HG02970 (cell line): ENCODE measurements around the gene FNIP1.
A peak's percentile ranks its signal among the peaks of the same experiment; 100 is the strongest.
"Not testable (repeated sequence)": the region's sequence is repeated elsewhere in the genome, so short reads cannot be mapped to it uniquely, and the experiment has no call there.

Experiments used
- ATAC-seq: cut with Tn5 transposase; IDR thresholded peaks from one replicate; pipeline ENCODE4 v1.9.1; 2021; ENCODE audit warnings: mild to moderate bottlenecking, moderate library complexity, moderate number of reproducible peaks; ENCODE audit not compliant: unreplicated experiment, low FRiP score

Gene FNIP1

DNA sequence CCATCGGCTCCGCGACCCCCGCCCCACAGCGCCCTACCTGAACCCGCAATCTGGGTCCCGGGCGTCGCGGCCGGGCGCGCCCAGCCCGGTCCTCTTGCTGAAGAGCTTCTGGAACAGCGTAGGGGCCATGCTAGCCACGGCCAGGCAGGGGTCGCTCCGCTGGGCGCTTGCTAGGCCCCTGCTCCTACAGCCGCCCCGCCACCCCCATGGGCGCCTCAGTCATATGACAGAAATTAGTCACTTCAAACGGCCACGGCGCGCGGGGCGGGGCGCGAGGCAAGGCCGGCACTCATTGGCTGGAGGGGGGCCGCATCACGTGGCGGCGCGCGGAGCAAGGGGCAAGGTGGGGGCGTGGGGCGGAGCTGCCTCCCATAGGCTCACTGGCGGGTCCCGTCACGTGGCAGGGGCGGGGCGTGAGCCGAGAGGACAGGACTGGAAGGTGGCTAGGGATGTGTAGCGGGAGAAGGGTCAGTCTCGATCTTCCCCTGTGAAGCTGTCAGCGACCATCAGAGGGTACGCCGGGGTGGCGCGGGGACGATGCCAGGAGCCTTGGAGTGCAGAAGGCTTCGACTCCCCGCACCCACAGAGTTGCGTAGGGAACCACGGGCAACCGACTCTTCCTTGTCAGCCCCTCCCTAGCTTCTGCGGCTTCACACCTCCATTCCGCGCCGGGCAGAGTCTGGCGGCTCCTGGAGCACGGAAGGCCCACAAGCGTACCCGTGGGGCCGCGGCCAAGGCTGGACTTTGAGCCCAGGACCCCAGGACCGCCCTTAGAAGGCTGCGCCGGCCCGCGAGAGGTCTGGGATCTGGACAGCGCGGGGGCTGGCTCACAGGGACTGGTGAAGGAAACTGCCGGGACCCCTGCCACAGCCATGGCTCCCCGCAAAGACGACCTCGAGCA, at the start of gene FNIP1:
FNIP1 (minus strand) TSS at position 225 of the 901 bp plus-strand sequence; CDS start at position 129, 96 bp downstream.
- peak; percentile 96 for ATAC-seq

- ATAC-seq: no peak
Measured at GRCh38 chr5:131846536-131846935, 49.7 kb upstream of the FNIP1 start.

DNA sequence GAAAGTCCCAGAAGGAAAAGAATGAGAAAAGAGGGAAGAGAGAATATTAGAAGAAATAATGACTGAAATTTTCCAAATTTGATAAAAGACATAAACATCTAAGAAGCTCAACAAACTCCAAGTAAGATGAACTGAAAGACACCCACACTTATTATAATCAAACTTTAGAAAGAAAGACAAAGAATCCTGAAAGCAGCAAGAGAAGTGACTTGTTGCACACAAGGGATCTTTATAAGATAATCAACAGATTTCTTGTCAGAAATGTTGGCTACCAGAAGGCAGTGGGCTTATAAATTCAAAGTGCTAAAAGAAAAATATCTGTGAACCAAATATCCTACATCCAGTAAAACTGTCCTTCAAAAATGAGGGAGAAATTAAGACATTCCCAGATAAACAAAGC, 49.0 kb upstream of the FNIP1 start:
- no peak for ATAC-seq

GRCh38 chr5:131842971-131843370, 46.2 kb upstream of the FNIP1 start:
- ATAC-seq: not testable (repeated sequence)

DNA sequence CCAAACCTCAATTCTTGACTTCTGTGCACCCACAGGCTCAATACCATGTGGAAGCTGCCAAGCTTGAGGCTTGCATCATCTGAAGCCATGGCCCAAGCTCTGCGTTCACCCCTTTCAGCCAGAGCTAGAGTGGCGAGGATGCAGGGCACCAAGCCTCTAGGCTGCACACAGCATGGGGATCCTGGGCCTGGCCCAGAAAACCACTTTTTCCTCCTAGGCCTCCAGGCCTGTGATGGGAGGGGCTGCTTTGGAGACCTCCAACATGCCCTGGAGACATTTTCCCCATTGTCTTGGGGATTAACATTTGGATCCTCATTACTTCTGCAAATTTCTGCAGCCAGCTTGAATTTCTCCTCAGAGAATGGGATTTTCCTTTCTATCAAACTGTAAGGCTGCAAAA, 35.9 kb upstream of the FNIP1 start:
- not testable (repeated sequence) for ATAC-seq

GRCh38 chr5:131825404-131826013, 28.7 kb upstream of the FNIP1 start:
- no peak for ATAC-seq

GRCh38 chr5:131824631-131825030, 27.8 kb upstream of the FNIP1 start:
- ATAC-seq: no peak

DNA sequence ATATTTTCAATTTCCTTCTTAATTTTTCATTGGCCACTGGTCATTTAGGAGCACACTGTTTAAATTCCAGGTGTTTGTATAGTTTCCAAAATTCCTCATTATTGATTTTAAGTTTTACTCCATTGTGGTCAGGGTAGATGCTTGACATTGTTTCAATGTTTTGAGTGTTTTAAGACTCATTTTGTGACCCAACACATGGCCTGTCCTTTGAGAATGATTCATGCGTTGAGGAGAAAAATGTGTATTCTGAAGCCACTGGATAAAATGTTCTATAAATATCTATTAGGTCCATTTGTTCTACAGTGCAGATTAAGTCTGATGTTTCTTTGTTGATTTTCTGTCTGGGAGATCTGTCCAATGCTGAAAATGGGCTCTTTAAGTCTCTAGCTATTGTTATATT, 24.4 kb upstream of the FNIP1 start:
- ATAC-seq: no peak

- no peak for ATAC-seq
Measured at GRCh38 chr5:131818001-131818724, 21.3 kb upstream of the FNIP1 start.

GRCh38 chr5:131814990-131815389, 18.2 kb upstream of the FNIP1 start:
- no peak for ATAC-seq

GRCh38 chr5:131812371-131813160, 15.7 kb upstream of the FNIP1 start:
- no peak for ATAC-seq

GRCh38 chr5:131810510-131811249, 13.9 kb upstream of the FNIP1 start:
- ATAC-seq: no peak

DNA sequence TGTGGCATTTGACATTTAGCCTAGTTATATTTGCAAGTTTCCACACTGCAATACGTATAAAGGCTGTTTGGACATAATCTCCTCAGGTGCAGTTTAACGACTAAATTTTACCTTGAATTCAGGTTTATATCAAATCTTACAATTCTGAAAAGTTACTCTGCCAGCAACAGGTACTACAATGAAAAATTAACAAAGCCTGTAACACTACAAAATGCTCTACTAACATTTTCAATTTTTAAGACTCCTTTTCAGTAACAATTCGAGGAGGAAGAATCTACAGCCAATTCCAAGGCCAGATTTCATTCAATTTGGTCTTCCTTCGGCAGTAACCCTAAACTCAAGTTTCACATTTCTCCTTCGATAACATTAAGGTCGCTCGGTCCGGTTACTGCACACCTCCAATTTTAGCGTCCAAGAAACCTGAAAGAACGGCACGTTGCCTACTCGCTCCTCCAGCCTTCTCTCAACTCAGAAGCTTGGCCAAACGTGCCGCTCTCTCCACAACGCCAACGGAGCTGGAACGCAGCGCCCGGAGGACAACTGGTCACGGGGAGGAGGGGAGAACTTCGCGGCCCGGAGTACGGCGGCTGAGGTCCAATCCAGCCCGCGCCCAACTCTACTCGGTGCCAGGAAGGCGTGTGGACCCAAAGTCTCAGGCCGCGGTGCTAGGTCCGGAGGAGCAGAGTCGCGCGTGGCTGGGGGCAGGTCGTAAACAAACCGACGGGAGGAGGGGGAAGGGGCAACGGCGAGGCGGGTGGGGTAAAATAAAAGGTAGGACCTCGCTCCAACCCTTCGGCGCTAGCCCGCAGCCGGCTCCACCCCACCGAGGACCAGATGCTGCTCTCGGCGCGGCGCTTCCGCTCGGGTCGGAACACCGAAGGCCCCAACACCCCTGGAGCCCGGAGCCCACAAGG, 681 bp downstream of the FNIP1 start:
- peak; percentile 20 for ATAC-seq

- no peak for ATAC-seq
Measured at GRCh38 chr5:131795228-131795627, 1.6 kb downstream of the FNIP1 start.

- no peak for ATAC-seq
Measured at GRCh38 chr5:131794586-131794985, 2.2 kb downstream of the FNIP1 start.

GRCh38 chr5:131792896-131793295, 3.9 kb downstream of the FNIP1 start:
- no peak for ATAC-seq

- ATAC-seq: no peak
Measured at GRCh38 chr5:131791866-131792265, 5.0 kb downstream of the FNIP1 start.

GRCh38 chr5:131790550-131790949, 6.3 kb downstream of the FNIP1 start:
- no peak for ATAC-seq

- ATAC-seq: no peak
Measured at GRCh38 chr5:131789765-131790164, 7.1 kb downstream of the FNIP1 start.
